NCI-H1092 (cell line): ENCODE data around the gene COL10A1.
"Not testable (repeated sequence)": the region's sequence is repeated elsewhere in the genome, so short reads cannot be mapped to it uniquely, and the experiment has no call there.

Experiments used
- DNase-seq: peaks from one replicate; lab custom pipeline; 2025; lab: John Stamatoyannopoulos, UW

Gene COL10A1

DNA sequence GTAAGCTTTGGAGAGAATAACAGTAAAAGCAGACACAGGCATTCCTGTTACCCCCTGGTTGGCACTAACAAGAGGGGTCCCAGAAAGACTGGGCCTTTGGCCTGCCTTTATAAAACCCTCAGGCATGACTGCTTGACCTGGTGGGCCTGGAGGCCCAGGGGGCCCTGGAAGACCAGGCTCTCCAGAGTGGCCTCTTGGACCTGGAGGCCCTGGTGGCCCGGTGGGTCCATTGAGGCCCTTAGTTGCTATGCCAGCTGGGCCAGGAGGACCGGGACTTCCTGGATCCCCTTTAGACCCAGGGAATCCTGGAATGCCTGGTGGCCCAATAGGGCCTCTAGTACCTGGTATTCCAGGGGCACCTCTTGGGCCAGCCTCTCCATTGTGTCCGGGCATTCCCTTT lies 5.5 kb downstream of the COL10A1 start:
- no peak for DNase-seq

DNA sequence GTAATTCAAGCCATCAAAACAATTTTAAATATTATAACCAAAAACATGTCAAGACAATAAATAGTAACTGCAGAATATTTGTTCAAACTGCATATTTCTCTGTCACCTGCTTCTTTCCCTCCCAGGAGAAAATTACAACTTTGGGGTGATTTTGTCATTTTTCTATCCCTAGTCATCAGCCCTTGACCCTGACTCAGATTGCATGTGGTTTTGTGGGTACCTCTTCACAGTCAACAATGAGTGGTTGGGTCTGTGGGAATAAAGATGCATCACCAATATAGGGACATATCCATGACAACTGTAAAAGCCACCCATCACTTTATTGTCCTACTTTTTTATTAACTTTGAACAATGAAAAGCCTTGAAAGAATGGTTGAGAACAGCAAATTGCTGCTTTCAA lies 7.3 kb downstream of the COL10A1 start:
- DNase-seq, result no peak

DNA sequence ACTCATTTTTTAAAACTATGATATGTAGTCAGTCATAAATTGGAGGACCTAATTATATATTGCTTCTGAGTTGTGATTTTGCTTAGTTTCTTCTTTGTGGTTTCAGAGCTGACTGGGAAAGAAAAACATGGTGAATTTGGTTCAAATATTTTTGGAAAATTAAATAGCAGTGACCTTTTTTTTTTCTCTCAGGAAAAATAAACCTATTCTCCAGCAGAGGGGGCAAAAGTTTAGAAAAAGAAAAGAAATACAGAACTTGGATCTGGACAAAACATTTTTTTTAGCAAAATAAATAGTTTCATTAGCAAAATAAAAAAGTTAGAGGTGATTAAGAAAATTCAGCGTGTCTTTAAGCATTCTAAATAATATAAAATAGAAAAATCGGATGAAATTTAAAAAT lies 10.2 kb downstream of the COL10A1 start:
- no peak for DNase-seq

DNA sequence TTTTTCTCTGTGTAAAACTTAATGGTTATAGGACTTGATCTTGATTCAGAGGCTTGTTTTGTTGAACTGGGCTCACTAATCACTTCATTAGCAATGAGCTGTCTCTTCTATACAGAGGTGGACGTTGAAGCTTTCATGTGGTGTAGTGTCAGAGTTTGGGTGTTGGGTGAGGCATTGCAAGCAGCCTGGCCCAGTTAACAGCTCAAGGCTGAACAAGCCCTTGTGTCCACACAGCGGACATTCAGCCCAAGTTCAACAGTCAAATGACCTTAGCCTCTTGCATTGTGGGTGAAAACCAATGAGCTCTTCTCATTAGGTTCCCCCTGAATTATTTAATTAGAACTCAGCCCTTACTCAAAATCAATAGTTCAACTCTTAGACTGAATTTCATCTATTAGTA lies 12.5 kb downstream of the COL10A1 start:
- DNase-seq, result no peak

DNA sequence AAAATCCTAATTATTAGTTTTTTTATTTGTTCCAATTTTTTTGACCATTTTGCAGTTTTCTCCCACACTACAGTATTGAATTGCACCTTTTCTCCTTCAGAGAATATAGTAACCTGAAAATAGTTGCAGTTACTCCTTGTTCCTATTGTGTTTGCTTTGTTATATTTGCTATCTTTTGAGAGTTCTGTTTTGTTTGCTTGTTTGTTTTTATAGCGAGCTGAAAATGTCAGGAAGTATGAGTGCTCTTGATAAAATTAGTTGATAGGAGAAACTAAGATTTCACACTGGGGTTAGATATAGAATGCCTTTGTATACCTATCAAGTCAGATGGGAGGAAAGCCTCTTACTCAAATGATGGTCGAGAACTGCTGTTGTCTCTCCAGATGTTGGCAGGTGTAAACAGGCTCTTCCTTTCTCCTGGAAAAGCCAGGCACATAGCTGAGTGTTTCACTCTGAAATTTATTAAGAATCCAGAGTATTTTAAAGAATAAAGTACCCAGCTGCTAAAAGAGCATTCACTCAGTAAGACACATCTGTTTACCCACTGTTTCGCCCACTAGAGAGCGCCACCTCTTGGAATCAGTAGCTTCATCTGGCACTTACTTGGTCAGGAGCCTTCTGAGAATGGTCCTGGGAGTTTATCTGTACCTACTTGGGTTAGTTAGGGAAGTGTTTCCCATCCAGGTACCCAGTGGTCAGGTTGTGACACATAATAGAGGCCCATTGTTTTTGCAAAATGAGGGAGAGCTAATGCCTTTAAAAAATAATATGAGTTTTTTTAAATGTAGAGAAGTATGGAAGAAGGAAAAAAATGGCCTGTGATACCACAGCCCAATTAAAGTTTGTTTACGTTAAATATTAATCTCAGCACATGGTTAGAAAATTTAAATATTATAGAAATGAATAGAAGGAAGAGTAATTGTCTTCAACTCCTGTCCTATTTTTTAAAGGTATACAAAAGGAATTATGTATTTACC lies 14.1 kb downstream of the COL10A1 start:
- DNase-seq, result no peak

DNA sequence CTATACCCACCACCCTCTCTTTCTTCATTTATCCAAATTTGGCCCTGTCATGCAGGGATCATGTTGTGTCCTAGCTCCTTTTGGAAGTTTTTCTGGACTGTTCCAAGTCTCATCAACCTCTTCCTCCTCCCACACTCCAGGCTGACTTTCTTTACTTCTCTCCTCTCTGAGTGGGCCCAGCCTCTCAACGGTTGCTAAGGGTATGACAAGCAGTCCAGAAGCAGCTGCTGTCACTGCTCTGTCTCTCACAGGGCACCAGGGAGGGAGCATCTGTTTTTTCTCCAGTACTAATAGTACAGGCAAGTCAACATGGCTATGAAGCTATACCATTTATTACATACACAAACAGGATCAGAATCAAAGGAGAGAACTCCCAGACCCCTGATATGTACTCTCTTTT lies 17.1 kb downstream of the COL10A1 start:
- DNase-seq, result no peak

DNA sequence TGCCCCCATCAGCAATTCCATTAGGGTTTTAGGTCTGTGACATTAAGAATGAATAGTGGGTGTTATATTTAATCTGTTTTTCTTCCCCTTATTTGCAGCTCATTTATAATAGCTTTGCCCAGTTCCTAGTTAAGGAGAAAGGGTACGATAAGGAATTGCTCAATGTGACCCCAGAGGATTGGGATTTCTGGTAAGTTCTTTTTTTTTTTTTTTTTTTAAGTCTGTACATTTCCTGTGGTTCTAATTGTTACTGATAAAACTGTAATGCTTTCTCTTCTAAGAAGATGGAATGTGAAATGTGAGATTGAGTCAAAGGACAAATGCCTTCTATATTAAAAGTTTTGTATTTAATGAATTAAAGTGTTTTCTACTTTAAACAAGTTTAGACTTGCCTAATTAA lies 19.8 kb downstream of the COL10A1 start:
- no peak for DNase-seq

DNA sequence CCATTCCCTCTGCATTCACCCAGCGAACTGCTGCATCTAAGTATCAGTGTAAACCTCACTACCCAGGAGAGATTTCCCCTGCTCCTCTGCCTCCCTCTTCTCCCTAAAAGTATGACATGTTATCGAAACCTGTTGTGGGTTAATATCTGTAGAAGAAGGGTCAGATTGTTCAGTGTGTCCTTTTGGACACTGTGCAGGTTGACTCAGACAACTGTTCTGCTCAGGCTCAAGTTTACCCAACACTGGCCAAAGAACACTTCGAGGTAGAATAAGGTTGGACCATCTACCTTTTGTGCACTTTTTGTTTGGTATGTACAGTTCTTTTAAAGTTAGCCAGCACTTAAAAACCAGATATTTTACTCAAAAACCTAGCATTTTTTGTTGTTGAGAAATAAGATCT lies 20.7 kb downstream of the COL10A1 start:
- DNase-seq, result no peak

DNA sequence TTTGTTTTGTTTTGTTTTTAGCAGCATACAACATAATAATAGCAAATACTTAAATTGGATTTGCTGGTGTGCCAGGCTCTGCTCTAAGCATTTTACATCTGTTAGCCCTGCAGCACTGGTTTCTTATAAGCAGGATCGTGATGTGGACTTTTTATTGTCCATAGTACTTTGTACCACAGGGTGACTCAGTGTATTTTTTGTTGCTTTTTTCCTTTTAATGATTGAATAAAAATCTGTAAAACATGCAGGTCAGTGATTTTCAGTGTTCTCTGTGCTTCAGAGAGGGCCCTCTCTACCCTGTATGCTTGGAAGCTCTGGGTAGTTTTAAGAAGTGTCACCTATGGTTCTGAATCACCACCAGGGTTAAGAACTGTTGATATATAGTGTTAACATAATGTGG lies 21.3 kb downstream of the COL10A1 start:
- no peak for DNase-seq

DNA sequence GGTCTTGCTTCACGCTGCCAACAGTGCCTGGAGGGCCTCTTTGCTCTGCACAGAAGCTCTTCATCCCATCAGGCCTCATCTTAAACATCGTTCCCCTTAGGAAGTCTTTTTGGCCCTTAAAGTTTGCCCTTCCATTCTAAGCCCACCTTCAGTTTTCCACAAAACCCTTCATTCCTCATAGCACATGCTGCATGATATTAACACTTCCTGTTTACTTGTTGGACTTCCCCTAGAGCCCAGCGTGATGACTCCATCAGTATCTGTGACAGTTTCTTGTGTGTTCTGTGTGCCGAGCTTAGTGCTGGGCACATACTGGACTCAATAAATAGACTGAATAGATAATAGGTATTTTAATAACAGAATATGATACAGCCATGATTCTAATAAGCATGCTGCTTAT lies 23.1 kb downstream of the COL10A1 start:
- DNase-seq, result no peak

DNA sequence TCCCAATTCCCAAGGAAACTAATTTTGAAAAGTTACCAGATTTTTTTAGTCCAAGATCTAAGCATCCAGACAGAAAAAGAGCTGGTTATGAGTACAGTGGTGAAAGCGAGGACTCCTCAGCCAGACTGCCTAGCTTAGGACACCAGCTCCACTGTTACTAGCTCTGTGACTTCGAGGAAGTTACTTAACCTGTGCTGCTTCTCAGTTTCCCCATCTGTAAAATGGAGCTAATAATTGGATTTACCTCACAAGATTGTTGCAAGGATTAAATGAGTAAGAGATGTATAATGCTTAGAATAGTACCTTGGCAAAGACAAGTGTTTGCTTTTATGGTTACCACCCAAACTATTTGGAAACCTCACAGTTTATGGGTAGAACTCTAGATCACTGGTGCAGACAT lies 24.1 kb downstream of the COL10A1 start:
- DNase-seq, result no peak

DNA sequence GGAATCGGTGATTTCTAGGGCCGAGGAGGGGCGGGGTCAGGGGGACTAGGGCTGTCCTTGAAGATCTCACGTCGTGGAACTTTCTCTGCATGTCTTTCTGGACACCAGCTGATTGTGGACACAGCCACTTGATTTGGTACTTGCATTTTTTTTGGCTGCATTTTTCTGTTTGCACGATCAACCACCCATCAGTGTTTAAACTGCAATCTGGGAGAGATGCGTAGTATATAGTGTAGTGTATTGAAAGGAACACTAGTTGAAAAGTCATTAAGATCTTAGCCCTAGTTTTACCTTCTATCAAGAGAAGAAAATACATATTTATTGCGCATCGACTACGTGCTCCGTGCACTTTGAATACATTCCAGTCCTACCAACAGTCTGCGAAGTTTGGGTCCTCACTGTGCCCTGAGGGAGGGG lies 24.6 kb downstream of the COL10A1 start:
- DNase-seq, result no peak

DNA sequence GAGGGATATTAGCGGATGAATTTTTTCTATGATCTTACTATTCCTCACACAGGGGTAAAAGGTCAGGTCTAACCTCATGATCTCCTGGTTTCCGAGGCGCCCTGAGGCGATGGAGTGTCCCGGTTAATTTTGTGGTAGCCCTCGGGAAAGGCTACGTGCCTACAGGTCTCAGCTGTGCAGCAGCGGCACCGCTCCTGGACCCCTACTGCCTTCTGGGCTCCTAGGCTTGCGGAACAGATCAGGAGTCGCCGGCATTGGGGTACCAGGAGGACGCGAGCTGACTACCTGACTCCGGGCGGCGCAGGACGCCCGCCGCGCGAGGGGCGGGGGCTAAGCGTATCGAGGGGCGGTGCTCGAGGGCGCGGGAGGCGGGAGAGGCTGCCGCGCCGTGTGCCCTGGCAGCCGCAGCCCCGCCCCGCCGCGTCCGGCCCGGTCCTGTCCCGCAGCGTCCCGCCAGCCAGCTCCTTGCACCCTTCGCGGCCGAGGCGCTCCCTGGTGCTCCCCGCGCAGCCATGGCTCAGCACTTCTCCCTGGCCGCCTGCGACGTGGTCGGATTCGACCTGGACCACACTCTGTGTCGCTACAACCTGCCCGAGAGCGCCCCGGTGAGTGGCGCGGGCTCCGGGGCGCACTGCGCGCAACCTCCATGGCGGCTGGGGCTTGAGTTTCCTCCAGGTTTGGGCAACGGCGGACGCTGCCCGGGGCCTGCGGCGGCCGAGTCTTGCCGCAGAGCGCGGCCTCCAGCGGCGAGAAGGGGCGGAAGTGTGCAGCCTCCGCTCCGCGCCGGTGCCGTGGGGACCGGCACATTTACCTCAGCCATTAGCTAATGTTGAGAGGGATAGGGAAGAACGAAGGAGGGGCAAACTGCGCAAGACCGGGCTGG lies 25.3 kb downstream of the COL10A1 start, which contains the start of gene NT5DC1:
Gene NT5DC1 (plus strand): TSS at position 435 of the 883 bp plus-strand sequence. CDS start 78 bp downstream, at position 513.
- peak; percentile 61 for DNase-seq

DNA sequence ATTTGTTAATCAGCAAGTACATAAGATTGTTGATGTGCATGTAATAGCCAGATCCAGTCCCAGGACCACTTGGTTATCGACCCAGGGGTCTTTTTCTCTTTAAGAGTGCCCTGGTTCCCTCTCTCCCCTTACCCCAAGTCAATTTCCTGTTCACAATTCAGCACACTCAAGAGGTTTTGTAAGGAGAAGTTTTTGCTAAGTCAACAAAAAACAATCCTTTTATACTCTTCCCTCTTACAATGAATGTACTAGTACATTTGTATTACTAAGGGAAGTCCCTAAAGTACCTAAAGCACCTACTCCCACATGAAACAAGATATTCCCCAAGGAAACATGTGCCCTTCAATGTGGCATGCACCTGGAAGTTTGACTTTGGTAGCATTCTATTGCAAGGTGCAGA lies 26.9 kb downstream of the COL10A1 start:
- no peak for DNase-seq

DNA sequence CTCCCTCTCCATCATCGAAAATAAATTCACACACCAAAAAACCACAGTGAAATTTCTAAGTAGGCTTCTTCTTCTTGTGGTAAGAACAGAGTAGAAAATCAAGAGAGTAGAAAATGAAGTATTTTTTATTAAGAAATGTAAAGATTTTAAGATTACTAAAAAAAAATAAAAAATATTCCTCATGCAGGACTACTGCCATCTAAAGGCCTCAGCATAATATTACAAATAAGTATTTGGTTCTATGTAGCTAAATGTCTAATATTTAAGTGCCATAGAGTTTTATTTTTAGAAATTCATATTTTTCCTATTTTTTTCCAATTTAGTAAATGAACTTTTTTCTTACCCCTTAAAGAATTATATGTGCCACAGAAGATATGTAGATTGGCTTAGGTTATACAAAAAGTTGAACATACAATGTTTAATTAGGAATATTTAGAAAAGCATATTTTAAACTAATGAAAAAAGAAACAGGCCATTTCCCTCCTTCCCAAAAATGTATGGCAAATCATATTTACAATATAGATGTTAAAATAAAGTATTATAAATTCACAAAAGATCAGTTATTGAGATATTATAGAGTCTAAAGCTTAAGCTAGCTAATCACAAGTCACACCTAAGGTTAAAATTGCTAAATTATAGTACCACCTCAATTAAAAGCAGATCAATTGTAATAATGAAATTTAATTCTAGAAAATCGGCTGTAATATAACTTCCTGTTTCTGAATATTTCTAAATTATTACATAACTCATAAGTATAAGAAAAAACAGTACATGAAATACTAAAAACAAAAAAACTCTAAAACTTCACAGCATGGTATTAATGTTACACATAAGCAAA lies 28.7 kb downstream of the COL10A1 start:
- no peak for DNase-seq

DNA sequence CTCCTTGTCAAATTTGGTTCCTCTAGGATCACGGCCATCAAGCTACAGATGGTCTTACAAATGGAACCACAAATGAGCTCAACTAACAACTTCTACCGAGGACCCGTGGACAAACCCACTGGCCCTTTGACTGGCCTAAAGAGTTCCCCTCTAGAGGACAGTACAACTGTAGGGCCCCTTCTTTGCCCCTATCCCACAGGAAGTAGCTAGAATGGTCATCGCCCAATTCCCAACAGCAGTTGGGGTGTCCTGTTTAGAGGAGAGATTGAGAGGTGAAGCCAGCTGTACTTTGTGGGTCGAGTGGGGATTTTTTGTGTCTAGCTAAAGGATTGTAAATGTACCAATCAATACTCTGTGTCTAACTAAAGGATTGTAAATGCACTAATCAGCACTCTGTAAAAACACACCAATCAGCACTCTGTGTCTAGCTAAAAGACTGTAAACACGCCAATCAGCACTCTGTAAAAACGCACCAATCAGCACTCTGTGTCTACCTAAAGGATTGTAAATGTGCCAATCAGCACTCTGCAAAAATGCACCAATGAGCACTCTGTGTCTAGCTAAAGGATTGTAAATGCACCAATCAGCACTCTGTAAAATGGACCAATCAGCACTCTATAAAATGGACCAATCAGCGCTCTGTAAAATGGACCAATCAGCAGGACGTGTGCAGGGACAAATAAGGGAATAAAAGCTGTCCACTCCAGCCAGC lies 29.7 kb downstream of the COL10A1 start:
- not testable (repeated sequence) for DNase-seq

DNA sequence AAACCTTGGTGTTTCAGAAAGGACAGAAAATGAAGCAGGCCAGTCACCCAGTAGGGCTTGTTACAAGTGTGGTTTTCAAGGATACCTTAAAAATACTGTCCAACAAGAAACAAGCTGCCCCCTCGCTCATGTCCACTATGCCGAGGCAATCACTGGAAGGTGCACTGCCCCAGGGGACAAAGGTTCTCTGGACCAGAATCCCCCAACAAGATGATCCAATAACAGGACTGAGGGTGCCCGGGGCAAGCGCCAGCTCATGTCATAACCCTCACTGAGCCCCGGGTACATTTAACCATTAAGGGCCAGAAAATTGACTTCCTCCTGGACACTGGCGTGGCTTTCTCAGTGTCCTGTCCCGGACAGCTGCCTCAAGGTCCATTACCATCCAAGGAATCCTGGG lies 31.9 kb downstream of the COL10A1 start:
- DNase-seq, result no peak

DNA sequence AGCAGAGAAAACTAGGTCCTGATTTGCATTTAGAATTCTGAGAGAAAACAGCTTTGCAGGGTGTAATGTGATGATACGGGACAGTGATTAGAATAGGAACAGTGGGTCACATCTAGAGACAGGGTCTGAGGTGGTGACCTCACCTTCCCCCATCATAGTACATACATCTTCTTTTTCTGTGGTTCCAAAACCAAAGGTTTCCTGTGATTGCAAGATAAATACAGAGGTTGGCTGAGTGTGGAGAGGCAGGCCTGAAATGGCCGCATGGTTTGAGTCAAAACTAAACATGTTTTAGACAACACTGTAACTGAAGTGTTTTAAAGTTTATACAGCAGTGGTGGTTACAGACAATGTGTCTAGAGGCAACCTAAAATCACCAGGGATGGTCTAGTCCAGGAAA lies 35.7 kb downstream of the COL10A1 start:
- no peak for DNase-seq

DNA sequence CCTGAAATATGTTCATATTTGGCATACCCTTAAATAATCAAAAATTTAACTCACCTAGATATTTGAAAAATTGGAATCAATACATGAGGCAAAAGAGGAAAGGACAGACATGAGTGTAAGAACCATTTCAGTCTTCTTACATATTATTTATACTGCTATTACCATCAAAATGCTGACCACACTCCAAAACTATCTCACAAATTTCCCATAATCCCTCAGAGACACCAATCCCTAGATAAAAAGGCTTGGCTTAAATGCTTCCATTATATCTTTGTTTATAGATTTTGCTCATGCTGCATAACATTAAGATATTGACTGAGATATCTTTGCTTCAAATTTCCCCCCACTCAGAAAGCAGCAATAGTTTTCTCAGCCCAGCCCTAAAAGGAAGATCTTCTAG lies 37.0 kb downstream of the COL10A1 start:
- DNase-seq, result no peak

DNA sequence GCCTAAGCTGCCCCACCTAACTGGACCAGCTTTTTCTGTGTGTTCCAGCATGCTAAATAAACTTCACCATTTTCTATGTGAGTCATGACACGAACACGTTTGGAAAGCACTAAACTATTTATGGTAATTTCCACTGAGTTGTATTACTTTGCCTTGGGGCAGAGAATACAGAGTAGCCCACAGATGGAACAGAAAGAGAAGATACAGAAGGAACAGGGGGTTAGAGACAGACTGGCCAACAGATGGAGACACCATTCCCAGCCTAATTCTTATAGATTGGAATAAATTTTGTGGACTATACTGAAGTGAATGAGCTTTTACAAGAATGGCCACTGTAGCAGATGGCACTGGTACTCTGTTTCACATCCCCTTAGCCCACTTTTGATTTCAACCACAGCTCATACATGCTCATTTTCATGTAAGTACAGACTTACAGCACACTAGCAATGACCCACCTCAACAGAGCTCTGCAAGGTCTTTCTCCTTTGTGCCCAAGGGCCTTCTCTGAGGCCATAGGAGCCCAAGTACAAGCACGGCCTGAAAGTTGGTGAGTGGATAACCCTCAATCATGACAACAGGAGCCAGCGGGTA lies 38.4 kb downstream of the COL10A1 start:
- no peak for DNase-seq

DNA sequence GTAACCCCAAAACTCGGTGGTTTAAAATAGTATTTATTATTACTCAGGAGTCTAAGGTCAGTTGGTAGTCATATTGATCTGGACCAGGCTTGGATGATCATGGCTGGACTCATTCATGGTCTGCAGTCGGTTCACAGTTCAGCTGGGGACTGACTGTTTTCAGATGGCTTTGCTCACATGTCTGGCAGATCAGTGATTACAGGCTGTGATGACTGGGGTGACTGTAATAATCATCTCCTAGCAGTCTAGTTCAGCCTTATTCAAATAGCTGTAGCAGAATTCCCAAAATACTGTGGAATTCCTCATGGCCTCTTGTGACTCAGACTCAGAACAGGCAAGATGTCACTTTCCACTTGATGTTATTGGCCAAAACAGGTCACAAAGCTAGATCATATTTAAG lies 41.6 kb downstream of the COL10A1 start:
- DNase-seq, result no peak
